ENCODE results near the gene ABCA8.
"Not testable (repeated sequence)": the region's sequence is repeated elsewhere in the genome, so short reads cannot be mapped to it uniquely, and the experiment has no call there.

- TF ChIP-seq ZNF274 (IDR thresholded peaks at IDR 0.05; ENCODE audit: low read depth, low read length); YY1 (IDR thresholded peaks at IDR 0.05; ENCODE audit: insufficient read depth, insufficient read length): not testable (repeated sequence)
Measured at GRCh38 chr17:68959117-68959516, 3.9 kb upstream of the ABCA8 start.
